NCI-H2171 (cell line): ENCODE results near the gene WWOX.

ENCODE experiments used
- DNase-seq: peaks from one replicate; lab custom pipeline; 2025; lab: John Stamatoyannopoulos, UW

The WWOX gene

DNA sequence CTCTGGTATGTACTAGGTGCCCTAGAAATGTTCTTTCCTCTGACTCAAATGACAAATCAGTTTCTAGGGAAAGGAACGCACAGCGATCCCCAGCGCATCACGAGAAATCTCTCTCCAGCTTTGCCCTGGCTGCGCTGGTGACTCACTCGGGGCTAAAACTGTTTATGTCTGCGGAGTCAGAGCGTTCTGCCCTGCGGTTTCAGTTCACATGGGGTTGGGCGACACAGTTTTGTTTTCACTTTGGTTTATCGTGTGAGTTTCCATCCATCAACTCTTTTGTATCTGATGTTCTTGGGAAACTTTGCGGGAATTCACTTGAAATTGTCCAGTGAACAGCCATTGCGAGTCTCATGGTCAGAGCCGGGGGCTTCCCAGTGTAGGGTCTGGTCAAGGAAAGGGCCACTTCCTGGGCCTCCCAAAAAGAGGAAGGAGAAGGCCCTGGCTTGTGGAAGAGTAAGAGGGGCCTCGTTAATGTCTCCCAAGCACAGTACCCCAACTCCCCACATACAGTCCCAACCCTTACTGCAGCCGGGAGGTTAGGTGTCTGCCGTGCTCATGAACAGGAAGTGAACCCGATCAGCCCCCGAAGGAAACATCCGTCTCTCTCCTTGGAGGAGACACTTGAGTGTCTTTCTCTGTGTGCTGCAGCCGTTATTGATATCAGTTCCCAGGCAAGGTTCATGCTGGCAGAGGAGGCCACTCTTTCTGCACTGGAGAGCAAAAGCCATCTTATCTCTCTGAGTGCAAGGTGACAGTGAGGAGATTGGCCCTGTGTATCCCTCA lies 643.2 kb downstream of the WWOX start:
- no peak for DNase-seq

DNA sequence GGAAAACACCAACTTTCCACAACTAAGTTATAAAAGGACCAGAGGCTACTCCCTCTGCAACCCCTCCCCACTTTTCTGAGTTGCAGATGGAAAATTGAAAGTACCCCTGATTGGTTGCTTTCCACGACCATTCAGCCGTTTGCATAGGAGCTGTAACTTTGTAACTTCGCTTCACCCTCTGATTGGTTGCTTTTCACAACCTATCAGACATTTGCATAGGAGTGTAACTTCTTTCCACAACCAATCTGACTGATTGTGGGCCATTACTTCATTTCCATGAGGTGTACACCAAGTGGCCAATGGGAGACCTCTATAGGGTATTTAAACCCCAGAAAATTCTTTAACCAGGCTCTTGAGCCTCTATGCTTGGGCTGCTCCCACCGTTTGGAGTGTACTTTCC lies 644.1 kb downstream of the WWOX start:
- no peak for DNase-seq

DNA sequence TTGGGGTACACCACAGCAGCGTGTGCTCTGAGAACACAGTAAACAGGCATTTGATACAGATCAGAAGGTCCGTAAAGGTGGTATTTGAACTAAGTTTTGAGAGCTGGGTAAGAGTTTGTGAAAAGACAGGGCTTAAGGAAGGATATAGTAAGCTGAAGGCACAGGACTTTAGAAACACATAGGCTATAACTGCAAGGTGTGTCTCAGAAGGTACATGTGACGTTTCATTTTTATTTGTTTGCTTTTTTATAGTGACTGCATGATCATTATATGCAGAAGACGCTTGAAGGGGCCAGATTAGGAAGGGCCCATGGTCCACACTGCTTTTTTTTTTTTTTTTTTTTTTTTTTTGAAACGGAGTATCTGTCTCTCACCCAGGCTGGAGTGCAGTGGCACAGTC lies 644.6 kb downstream of the WWOX start:
- no peak for DNase-seq

DNA sequence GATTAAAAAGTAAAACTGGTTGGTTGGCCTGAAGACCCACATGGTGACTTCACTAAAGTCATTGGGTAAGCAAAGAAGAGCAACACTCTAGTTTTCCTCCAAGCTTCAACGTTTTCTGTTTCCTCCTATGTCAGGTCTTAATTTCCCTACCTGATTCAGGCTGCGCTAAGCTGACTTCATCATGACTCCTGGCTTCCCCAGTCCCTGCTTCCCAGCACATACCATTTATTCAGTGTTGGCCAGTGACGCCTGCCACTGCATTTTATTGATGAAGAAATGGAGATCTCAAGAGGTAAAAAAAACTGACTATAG lies 645.3 kb downstream of the WWOX start:
- DNase-seq: no peak

DNA sequence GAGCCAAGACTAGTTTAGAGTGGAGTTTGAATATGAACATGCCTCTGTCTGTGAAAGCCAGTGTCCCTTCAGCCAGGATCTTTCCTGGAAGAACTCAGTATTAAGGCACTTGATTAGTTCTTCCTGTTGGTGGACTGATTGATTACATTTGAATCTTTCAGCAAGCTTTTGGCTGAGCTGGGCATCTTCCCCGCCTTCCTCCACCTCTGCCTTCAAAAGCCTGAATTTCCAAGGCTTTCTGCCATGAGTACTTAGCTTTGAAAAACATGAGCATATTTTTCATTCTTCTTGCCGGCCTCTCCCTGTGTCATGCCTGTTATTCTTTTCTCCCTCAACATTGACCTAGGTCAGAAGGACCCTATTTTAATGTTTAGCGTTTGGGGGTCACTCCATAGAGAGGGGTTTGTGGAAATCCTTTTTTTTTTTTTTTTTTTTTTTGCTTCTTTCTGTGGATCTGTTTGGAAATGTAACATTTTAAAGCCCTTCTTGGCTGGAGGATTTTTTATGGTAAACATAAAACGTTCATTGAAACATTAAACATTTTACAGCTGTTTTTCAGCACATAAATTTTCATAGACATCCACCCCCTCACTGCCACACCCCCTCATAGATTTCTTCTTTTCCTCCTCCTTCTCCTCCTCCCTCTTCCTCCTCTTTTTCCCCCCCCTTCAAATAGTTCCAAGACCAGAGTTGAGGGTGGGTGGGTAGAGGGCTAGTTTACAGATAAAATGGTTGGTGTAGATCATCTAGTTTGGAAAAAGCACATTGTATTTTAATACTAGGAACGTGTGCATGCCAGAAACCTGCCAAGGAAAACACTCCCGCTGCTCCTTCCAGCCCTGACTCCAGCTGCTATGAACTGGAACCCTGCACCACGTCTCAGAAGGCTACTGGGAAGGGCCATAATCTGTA lies 645.9 kb downstream of the WWOX start:
- no peak for DNase-seq

- DNase-seq: no peak
Observed at GRCh38 chr16:78746718-78747117, 647.3 kb downstream of the WWOX start.

GRCh38 chr16:78748220-78748929 lies 648.9 kb downstream of the WWOX start:
- peak; percentile 92 for DNase-seq

DNA sequence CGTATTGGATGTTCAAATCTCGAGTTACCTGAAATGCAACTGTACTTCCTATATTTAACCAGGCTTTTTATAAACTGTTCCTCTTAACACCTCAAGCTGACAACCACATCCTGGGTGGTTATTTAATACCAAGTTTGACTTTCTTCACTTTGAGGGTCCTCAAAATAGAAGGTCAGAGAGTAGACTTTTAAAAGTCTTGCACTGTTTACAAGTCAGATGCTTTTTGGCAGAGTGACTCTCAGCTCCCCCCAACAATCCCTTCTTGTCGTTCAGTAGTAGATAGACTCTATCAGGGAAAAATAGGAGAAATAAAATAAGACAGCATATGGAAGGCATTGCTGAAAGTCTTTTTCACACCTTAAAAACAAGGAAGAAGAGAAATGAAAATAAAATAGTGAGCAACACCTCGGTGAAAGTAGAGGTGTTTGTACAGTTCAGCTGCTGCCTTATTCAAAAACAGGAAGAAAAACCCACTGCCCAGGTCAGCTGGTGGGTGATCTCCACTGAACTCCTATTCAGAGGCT lies 650.4 kb downstream of the WWOX start:
- DNase-seq: no peak

GRCh38 chr16:78750611-78751010 lies 651.2 kb downstream of the WWOX start:
- no peak for DNase-seq

DNA sequence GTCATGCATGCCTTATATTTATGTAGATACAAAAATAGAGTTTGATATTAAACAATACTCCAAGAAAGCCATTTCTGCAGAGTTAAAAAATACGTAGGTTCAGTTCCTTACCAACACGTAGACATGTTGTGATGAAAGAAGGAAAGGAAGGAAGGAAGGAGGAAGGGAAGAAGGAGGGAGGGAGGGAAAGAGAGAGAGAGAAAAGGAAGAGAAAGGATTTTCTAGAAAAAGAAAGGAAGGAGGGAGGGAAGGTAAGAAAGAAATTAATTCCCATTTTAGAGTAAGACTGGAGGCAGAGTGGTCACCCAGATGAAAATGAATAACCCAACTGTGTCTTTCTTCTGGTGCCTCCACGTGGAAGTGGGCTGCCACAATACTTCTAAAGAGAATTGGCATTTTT lies 652.1 kb downstream of the WWOX start:
- DNase-seq: no peak

GRCh38 chr16:78754713-78755112 lies 655.3 kb downstream of the WWOX start:
- no peak for DNase-seq

DNA sequence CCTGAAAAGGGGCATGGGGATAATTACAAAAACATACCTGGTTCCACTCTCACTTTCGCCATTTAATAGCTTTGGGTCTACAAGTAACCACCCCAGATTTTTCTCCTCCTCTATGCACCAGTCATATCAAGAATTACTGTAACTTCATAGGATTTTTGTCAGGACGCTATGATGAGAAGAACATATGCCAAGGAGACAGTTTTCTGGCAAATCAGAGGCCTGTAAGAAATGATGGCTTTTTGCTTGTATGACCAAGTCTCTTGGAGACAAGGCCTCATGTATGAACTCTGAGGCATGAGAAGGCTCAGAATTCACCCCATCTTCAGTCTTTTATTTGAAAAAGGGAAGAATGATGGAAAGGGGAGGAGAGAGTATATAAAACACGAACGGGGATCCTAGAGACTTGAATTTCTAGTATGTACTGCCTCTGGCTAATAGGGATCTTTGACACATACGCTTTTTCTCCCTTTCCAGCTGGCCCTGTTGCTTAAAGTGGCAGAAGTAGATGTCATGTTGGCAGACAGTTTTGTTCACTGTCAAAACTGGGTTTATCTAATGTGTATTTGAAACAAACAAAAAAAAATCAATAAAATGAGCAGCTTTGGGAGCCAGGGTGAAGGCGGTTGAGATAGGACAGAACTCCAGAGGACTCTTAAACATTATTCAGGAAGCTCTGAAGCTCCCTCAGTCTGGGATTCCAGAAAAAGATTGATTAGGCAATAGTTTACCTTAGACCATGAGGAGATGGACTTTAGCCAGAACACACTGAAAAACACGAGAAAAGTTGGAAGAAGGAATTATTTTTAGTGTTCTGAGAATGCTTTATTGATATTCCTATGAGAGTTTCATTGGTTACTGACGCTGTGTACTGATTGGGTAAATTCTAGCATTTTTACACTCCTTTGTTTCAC lies 656.6 kb downstream of the WWOX start:
- no peak for DNase-seq

DNA sequence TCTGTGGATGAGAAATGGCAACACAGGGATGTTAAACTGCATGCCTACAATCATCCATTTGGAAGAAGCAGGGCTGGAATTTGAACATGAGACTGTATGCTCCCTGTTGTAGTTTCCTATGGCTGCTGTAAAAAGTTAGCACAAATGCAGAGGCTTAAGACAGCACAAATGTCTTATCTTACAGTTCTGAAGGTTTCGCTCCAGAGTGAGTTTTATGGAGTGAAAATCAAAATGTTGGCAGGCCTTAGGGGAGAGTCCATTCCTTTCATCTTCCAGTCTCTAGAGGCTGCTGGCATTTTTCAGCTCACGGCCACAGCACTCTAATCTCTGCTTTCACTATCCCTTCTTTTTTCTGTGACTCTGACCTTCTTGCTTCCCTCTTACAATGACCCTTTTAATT lies 660.1 kb downstream of the WWOX start:
- no peak for DNase-seq

- DNase-seq: no peak
Observed at GRCh38 chr16:78760611-78761010, 661.2 kb downstream of the WWOX start.

DNA sequence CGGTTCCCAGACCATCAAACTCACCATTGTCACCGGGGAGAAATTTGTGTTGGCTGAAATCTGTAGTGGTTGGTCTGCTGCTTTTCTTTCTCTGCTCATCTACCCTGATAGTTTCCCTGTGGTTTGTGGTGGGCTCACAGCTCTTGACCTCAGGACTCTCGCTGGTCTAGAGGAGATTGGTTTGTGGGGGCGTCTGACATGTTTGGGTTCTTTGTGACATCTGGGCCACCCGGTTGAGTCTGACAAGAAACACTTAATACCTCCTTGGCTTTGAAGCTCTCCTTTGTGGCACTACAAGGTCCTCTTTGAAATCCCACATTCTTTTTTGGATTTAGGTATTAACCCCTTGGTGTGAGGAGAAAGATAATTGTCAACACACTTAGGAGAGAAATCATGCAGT lies 662.0 kb downstream of the WWOX start:
- DNase-seq: no peak

DNA sequence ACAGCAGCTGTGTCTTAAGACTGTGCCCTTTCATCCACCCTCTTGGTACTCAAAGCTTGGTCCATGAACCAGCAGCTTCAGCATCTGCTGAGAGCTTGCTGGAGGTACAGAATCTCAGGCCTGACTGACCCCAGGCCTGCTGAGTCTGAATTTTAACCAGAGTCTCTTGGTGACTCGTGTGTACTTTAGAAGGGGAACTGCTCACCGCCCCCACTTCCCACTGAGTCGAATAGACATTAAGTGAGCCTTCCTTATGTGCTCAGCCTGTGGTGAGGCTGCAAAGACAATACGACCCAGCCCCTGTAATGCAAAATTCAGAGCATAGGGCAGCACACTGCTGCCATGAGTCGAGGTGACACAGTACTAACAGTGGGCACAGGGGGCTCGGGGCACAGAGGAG lies 662.8 kb downstream of the WWOX start:
- no peak for DNase-seq

GRCh38 chr16:78763821-78764440 lies 664.5 kb downstream of the WWOX start:
- DNase-seq: no peak

- DNase-seq: no peak
Observed at GRCh38 chr16:78764478-78764877, 665.0 kb downstream of the WWOX start.

- DNase-seq: no peak
Observed at GRCh38 chr16:78768226-78768625, 668.8 kb downstream of the WWOX start.

DNA sequence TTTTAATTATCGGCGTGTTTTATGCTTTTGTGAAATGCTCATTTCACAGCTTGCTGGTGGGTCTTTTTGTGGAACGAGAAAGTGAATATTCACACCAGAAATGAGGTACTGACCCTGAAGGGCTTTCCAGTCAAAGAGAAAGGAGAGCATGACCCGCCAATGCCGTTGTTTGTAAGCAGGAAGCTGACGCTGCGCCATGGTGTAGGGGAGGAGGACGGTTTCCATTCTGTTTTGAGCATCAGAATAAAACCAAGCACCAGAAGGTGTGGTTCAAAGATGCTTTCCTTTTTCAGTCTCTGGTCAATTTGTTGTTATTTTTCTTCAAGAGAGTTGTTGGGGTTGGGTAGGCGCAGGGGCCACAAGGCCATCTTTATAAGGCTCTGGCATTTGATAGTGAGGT lies 669.3 kb downstream of the WWOX start:
- DNase-seq: no peak
